Measurements from ENCODE around the gene FAM219A.

FAM219A gene

GRCh38 chr9:34384368-34385165, 73.8 kb downstream of the FAM219A start:
- TF ChIP-seq, protein P1, sequence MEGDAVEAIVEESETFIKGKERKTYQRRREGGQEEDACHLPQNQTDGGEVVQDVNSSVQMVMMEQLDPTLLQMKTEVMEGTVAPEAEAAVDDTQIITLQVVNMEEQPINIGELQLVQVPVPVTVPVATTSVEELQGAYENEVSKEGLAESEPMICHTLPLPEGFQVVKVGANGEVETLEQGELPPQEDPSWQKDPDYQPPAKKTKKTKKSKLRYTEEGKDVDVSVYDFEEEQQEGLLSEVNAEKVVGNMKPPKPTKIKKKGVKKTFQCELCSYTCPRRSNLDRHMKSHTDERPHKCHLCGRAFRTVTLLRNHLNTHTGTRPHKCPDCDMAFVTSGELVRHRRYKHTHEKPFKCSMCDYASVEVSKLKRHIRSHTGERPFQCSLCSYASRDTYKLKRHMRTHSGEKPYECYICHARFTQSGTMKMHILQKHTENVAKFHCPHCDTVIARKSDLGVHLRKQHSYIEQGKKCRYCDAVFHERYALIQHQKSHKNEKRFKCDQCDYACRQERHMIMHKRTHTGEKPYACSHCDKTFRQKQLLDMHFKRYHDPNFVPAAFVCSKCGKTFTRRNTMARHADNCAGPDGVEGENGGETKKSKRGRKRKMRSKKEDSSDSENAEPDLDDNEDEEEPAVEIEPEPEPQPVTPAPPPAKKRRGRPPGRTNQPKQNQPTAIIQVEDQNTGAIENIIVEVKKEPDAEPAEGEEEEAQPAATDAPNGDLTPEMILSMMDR (conservative IDR thresholded peaks at IDR 0.05; ENCODE audit: low read depth), result no peak
- no peak overlapping the region for H3K27ac ChIP-seq
- ChIA-PET CTCF (no interaction called here), POLR2A (ENCODE audit: low non-redundant PET) (no interaction called here)
- no peak for DNase-seq (ENCODE audit: low spot score)

GRCh38 chr9:34383904-34384303, 74.5 kb downstream of the FAM219A start:
- no peak for DNase-seq (ENCODE audit: low spot score)
- no peak overlapping the region for H3K27ac ChIP-seq
- CTCF ChIA-PET, result no interaction called here
- POLR2A ChIA-PET (ENCODE audit: low non-redundant PET), result no interaction called here
- TF ChIP-seq, protein P1 (conservative IDR thresholded peaks at IDR 0.05; ENCODE audit: low read depth), result no peak

- POLR2A ChIA-PET (ENCODE audit: low non-redundant PET), result no interaction called here
- no peak overlapping the region for H3K27ac ChIP-seq
- TF ChIP-seq, protein P1 (conservative IDR thresholded peaks at IDR 0.05; ENCODE audit: low read depth), result no peak
- no peak for DNase-seq (ENCODE audit: low spot score)
- CTCF ChIA-PET, result no interaction called here
Measured at GRCh38 chr9:34382879-34383278, 75.5 kb downstream of the FAM219A start.

GRCh38 chr9:34382054-34382453, 76.3 kb downstream of the FAM219A start:
- TF ChIP-seq, protein P1 (conservative IDR thresholded peaks at IDR 0.05; ENCODE audit: low read depth), result no peak
- no peak for DNase-seq (ENCODE audit: low spot score)
- ChIA-PET CTCF (no interaction called here), POLR2A (ENCODE audit: low non-redundant PET) (interaction anchor here (0.5 kb wide), 1 partner anchor 48 kb away, joined by 3 read pairs; no protein-coding TSS in a partner anchor)
- no peak overlapping the region for H3K27ac ChIP-seq

DNA sequence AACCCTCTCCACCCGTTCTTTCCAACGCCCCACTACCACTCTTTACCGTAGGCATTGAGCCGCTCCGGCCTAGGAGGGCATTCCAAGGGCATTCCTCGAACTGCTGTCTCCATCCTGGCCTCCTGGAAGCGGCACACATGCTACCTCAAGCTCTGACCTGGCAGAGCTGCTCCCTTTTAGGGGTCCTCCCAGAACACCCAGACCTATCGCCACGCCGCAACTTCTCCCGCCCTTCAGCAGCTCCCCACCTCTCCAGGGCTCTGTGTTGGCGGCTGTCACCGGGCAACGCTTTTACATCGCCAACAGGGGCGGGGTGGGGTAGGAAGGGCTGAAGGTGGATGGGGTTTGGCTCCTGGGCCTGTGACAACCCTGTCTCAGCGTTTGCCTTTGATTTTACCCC, 77.0 kb downstream of the FAM219A start:
- H3K27ac ChIP-seq, result peak overlapping the region; percentile 46; the same call in 1 of the 2 replicates
- TF ChIP-seq, protein P1 (conservative IDR thresholded peaks at IDR 0.05; ENCODE audit: low read depth), result no peak
- CTCF ChIA-PET, result interaction anchor here (6.2 kb wide), 1 partner anchor 49 kb away, joined by 54 read pairs; no protein-coding TSS in a partner anchor
- no peak for DNase-seq (ENCODE audit: low spot score)
- POLR2A ChIA-PET (ENCODE audit: low non-redundant PET), result interaction anchor here (0.5 kb wide), 1 partner anchor 48 kb away, joined by 3 read pairs; no protein-coding TSS in a partner anchor

- ChIA-PET CTCF (interaction anchor here (0.6 to 6.2 kb wide), 2 partner anchors 48 to 63 kb away, joined by 3 to 54 read pairs; no protein-coding TSS in a partner anchor), POLR2A (ENCODE audit: low non-redundant PET) (no interaction called here)
- TF ChIP-seq, protein P1 (conservative IDR thresholded peaks at IDR 0.05; ENCODE audit: low read depth), result no peak
- DNase-seq (ENCODE audit: low spot score), result peak; percentile 91
- peak overlapping the region; percentile 46 for H3K27ac ChIP-seq
Measured at GRCh38 chr9:34380511-34381315, 77.7 kb downstream of the FAM219A start.
